ENCODE data around the gene AMPD2.

GRCh38 chr1:109618661-109619575 lies 719 bp upstream of the AMPD2 start:
- no peak for TF ChIP-seq POLR2AphosphoS5 (IDR thresholded peaks at IDR 0.05)
- no peak for TF ChIP-seq EP300 (IDR thresholded peaks at IDR 0.05; ENCODE audit: low read depth)
- no peak for TF ChIP-seq POLR2A (IDR thresholded peaks at IDR 0.05)

Data from transverse colon (tissue), 3 donors.